T-helper 1 cell treated with Interleukin-12 subunit alpha and Interleukin-12 subunit beta and Interleukin-4 antibody, amounts not matched to agents 30 ng/mL and 1 ng/mL, for 36 hours (primary cell): ENCODE data around the gene EHD4. TPM values are rescaled to one million over a fixed set of nuclear protein-coding genes. Genes with fewer than 3 reads are reported as not detected.

Experiments
- intact Hi-C: fragments of 100-400 bp; cut with micrococcal nuclease; formaldehyde crosslinking; loops from one replicate; pipeline ENCODE4 v1.15.1; 2024
- total RNA-seq: library from RNA; stranded (reverse); gene quantifications from 2 replicates; pipeline ENCODE4 v1.2.3, GENCODE V29; 2022

Gene EHD4
- total RNA-seq, 1 donor from 2014 or later = 36.8 TPM

DNA sequence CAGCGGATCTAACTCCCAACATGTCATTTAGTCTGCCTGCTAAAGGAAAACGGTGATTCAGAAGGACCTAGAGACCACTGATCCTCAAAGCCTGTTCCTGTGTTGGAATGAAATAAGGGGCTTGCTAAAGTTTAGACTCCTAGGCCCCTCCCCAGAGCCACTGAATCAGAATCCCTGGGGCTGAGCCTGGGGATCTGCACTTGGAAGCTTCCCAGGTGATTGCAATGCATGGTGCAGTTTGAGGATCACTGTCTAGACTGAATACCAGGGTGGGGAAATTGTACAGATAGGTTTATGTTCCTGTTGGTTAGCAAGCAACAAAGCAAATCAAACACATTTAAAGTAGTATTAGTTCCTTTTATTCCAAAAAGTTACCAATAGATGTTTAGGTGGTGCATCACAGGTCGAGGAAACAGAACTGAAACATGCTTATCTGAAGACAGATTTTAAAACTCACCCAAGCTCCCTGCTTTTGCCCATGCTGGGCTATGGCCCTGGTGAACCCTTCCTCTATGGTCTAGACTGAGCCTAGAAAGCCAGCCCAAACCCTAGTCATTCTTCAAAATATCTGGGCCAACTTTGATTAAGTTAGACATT, 48.9 kb downstream of the EHD4 start:
- intact Hi-C loops = loop anchor here (10.0 kb wide), 1 partner anchor 131 kb away; no protein-coding TSS in a partner anchor

DNA sequence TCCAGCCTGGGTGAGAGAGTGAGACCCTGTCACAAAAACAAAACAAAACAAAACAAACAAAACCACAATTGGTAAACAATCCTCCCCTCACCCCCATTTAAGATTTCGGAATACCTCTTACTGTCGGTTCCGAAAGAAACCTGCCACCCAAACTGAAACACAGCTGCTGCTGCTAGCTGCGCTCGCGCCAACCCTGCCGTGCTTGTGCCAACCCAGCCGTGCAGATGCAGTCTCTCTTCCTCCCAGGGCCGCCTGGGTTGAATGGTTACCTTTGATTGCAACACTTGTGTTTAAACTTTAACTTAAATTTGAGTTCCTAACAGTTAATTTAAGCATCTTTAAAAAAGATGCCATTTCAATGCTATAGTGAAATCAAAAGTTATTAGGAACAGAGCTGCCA, 50.0 kb downstream of the EHD4 start:
- intact Hi-C loops = loop anchor here (10.0 kb wide), 1 partner anchor 132 kb away; no protein-coding TSS in a partner anchor

GRCh38 chr15:41921639-41922038, 50.7 kb downstream of the EHD4 start:
- intact Hi-C loops = loop anchor here (10.0 kb wide), 1 partner anchor 133 kb away; no protein-coding TSS in a partner anchor

DNA sequence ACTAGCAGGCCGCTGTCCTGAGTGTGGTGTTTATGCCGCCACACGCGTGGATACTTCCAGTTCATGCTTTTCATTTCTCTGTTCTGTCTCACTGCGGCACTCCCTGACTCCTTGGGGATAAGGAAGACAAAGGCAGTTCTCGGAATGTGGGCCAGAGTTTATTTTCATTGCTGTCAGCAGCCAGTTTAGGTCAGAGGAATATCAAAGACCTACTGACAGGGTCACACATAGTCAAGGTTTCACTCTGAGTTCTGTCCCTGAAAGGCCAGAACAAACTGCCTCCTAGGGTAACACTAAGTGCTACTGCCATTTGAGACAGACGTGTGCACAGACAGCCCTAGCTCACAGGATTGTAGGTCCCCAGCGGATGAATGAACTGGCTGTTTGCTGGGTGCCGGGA, 51.2 kb downstream of the EHD4 start:
- intact Hi-C loops = loop anchor here (10.0 kb wide), 1 partner anchor 134 kb away; no protein-coding TSS in a partner anchor

DNA sequence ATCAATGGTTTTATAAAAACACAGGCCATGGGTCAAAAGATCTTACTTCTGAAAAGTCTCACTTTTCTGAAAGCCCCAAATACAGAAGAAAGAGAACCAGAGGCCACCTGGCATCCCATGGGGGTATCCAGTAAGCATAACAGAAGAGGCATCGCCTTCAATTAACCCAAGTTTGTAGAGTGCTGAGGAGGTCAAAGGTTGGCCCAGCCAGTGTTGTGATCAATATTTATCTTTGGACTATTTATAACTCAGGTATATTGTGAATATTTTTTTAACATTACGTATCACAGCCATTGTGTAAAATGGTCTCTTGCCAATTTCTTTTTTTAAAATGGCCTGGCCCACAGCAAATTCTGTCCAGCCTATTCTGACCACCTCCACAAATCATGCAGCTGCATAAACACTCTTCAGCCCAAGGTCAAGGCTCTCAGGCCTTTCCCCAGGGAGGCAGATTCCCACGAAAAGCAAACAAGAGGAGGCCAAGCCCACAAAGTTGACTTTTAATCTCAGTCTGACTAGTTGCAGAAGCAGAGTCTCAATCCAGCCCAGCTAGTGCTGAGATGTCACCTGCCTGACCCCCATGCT, 52.3 kb downstream of the EHD4 start:
- intact Hi-C loops = loop anchor here (10.0 kb wide), 1 partner anchor 135 kb away; no protein-coding TSS in a partner anchor

GRCh38 chr15:41919201-41919820, 53.0 kb downstream of the EHD4 start:
- intact Hi-C loops = no loop called here

GRCh38 chr15:41918506-41919126, 53.7 kb downstream of the EHD4 start:
- intact Hi-C loops = no loop called here

- intact Hi-C loops = no loop called here
These were observed 54.5 kb downstream of the EHD4 start for GRCh38 chr15:41917767-41918430.

DNA sequence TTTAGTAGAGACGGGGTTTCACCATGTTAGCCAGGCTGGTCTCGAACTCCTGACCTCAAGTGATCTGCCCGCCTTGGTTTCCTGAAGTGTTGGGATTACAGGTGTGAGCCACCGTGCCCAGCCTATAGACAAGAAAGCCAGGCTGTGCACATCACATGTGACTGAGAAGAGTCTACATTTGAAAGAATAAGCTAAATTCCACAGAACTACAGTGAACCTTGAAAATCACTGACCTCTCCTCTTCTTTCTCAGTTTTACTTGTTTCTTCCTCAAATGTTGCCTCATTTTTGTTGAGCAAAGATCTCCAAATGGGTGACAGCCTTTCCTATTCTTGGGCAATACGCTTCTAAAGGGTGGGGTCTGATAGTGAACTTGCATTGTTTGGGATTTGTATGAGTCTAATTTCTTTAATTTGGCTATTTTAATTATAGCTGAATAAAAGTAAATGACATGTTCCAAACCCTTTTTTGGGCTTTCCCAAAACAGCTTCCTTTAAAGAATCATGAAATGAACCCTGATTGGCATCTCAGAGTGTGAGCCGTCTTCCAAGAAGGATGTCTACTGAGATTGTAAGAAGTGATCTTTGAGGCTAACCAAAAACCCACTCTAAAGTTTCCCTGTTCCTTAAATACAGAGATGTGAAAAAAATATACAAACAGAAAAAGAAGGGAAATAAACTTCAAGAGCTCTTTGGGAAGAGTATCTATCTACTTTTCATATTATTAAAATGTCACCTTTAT, 56.9 kb downstream of the EHD4 start:
- intact Hi-C loops = no loop called here

- intact Hi-C loops = no loop called here
These were observed 57.9 kb downstream of the EHD4 start for GRCh38 chr15:41914411-41914810.

DNA sequence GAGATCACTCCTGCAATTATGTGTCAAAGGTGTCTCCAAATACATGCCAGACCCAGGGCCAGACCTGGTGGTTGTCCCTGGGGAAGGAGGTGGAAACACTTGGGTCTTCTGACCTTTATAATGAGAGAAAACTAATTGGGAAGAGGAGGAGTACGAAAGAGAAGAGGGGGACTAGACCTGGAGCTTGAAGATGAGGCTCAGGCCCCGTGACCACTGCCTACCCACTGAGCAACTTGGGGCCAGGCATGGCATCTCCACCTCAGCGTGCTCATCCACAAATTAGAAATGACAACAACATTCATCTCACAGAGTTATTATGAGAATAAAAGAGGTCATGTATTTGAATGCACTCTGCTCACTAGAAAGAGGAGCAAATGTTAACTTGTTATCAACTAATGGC, 59.1 kb downstream of the EHD4 start:
- intact Hi-C loops = no loop called here

GRCh38 chr15:41911691-41912345, 60.5 kb downstream of the EHD4 start:
- intact Hi-C loops = no loop called here

DNA sequence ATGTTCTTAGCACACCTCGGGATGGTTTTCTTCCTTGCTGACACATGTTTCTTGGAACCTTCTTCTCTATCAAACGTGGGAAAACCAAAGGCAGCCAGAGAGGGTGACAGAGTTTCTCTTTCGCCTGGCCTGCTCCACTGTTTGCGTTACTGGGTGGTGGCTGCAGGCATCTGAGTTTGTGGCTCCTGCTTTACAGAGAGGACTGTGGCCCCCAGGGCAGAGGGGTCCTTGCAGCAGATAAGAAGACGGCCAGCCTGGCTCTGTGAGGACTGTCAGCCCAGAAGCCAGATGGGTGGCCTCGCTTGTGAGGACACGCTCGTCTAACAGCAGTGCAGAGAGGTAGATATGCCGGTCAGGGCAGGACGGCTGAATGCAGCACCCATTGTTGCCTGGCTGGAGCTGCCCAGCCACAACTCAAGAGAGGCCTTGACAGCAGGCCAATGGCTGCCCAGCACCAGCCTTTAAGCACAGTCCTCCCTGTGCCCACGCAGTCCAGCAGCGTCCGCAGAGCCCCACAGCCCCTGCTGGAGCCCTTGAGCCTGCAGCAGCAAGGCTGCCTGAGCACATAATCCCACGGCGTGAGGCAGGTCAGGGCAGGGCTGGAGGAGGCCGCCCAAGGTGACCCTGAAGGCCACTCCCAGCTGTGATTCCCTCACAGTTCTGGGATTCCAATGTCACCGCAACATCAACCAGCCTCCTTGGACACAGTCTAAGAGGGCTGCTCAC, 63.5 kb downstream of the EHD4 start:
- intact Hi-C loops = no loop called here

DNA sequence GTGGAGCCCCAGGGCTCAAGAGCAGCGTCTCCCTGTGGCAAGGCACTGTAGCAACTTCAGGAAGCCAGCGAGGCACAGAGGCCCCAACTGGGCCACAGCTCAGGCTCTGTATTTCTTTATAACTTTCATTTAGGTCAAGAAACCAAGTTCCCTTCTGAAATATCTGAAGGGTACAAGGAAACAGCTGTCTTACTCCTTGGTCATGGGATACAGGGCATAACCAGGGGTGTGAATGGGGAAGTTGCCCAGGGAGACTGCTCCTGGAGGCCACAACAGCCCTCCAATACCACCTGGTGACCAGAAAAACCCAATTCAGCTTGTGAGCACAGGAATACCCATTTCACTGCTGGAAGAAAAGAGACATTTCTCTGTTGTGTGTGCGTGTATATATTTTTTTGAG, 65.2 kb downstream of the EHD4 start:
- intact Hi-C loops = no loop called here

DNA sequence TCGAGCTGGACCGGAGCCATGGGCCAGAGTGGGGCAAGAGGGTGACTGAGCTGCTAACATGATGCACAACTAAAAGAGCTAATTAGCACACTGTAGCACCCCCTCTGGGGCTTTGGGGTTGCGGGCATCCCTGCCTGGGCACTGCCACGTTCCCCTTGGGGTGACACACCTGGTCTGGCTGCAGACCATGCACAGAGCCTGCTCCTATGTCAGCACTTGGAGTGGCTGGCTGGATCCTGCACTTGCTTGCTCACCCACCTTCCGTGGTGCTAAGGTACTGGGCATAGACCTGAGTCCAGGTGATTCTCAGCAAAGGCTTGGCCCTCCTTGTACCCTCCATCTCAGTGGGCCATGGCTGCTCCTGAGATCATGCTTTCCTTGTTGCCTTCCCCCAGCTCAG, 65.7 kb downstream of the EHD4 start:
- intact Hi-C loops = no loop called here

DNA sequence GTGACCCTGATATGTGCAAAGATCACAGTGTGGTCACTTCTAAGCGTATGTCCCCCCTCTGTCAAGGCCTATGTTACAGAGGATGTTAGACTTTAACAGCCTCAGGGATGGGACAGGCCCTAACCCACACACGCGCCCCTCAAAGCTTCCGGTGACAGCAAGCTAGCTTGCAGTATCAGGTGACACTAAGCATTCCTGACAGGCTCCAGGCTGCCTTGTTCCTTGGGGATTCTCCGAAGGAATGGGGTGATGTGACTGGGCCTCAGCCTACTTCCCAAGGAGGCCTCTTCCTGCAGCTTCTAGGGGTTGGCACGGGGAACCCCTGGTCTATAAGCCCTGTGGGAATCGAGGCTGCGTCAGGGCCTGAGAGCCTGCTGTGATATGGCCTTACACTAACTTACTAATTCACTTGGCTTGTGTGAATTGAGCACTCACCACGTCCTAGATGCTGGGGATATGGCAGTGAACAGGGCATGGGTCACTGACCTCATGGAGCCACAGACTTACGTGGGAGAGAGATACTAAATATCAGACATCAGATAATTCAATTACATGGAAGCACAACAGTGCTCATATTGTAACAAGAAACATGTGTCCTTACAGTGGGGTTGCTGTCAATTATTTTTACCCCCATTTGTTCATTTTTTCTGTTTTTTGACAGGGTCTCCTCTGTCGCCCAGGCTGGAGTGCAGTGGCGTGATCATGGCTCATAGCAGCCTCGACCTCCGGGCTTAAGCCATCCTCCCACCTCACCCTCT, 67.1 kb downstream of the EHD4 start:
- intact Hi-C loops = loop anchor here (2.0 kb wide), 1 partner anchor 438 kb away; no protein-coding TSS in a partner anchor

GRCh38 chr15:41904541-41905005, 67.8 kb downstream of the EHD4 start:
- intact Hi-C loops = loop anchor here (1.0 to 2.0 kb wide), 7 partner anchors 33 to 438 kb away; partner anchors contain the start of gene JMJD7

DNA sequence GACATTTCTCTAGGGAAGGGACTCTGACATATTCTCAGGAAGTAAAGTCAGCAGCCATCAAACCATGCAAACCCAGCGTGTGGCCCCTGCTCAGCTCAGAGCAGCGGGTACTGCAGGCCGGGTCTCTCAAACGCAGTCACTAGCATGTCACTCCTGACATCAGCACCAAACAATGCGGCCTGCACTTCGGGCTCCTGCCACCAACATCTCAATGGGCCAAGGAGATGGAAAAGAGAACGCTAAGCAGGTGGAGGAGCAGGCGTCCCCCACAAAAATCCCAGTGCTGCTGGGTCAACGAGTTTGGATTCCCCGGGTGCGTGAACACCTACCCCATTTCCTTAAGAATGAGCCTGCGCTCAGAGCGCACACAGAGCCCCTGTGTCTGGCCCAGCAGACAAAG, 68.6 kb downstream of the EHD4 start:
- intact Hi-C loops = loop anchor here (1.0 to 2.0 kb wide), 7 partner anchors 34 to 437 kb away; partner anchors contain the start of gene JMJD7

GRCh38 chr15:41901431-41901830, 70.9 kb downstream of the EHD4 start:
- intact Hi-C loops = no loop called here
